NCI-H1694 treated with DMSO at 0.1 percent for 48 hours (cell line): ENCODE data around the gene BSN.
"Not testable (repeated sequence)": the region's sequence is repeated elsewhere in the genome, so short reads cannot be mapped to it uniquely, and the experiment has no call there.

Source experiments
- DNase-seq: peaks from one replicate; lab custom pipeline; 2025; lab: John Stamatoyannopoulos, UW

Gene BSN

DNA sequence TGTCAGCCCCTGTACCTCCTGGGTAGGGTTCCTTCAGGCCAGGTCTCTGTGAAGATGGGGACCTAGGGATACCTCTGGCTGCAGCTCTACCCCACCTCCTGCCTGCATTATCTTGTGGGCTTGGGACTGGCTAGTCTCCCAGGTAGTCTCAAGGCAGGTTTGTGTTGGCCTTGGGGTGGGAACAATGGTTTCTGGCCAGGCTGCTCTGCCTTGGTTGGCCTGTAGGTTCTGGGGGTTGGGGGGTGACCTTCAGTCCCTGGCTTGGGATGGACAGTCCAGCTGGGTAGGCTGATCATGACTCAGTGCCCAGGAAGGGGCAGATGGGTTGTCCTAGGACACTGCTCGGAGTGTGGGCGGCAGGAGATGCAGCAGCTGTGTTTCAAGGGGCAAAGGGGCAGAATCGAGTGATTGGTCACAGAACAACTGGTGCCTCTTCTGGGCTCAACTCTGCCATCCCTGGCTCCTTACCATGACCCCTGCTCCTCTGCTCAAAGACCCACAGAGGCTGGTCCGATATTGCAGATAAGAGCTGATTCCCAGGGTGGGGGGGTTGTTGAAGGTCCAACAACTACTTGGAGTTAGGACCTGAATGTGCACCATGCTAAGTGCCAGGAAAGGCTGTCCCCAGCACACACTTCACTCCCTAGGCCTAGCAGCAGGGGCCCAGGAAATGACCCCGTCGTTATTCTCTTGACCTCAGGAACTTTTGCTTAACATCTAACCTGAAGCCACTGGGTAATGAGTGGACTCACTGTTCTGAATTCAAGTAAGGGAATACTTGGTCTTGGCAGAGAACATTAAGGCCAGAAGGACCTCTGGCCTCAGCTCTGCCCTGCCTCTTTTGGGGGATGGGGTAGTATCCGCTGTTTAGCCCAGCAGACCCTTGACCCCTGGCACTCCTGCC, 18.1 kb upstream of the BSN start:
- no peak for DNase-seq

DNA sequence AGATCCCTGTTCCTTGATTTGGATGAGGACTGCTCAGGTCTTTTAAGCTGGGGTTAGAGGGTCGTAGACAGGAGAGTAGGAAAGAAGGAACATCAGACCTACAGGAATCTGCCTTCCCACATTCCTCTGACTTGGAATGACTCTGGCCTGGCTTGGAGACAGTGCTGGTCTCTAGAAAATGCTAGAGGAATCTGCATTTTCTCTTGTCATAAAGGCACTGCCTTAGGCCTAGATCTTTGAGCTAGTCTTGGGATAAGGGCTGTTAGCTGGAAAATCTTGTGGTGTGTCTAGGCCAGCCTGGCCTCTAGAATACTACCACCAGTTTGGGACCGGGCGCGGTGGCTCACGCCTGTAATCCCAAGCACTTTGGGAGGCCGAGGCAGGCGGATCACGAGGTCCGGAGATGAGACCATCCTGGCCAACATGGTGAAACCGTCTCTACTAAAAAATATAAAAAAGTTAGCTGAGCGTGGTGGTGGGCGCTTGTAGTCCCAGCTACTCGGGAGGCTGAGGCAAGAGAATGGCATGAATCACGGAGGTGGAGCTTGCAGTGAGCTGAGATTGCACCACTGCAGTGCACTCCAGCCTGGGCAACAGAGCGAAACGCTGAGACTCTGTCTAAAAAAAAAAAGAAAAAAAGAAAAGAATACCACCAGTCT, 17.3 kb upstream of the BSN start:
- no peak for DNase-seq

DNA sequence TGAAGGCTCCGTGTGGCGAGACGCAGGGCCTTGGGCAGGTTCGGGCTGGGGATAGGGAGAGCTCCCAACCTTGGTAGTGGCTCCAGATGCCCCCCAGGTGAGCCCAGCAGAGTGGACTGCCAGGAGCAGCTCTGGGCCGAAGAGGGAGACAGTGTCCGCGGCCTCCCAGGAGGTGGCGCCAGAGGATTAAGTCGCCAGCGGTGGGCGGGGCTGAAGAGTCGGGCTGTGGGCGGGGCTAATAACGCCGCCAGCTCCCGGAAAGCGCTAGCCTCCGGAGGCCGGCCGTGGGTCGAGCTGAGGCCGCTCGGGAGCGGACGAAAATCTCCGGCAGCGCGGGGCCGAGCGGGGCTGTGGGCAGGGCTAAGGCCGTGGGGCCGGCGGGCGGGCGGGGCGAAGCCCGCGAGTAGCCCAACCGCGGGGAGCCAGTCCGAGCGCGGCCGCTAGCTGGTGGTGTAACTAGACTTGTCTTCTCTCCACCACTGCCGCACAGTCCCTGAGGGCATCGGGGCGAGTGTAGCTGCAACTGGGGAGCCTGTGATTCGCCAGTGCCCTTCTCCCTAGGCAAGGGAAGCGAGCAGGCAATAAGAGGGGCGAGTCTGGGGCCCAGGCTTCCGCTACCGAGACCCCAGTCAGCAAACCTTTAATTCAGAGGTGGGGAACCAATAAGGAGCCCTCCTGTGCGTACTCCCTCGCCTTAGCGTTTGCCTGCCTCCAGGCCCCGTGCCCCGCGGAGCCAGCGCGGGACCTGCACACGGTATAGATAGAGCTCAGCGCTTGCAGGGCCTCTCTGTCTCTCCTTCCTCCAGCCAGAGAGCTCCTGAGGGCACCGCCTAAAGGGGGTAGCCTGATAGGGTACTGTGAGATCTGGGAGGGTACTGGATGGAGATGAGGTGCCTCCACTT, 14.4 kb upstream of the BSN start:
- peak; percentile 29 for DNase-seq

DNA sequence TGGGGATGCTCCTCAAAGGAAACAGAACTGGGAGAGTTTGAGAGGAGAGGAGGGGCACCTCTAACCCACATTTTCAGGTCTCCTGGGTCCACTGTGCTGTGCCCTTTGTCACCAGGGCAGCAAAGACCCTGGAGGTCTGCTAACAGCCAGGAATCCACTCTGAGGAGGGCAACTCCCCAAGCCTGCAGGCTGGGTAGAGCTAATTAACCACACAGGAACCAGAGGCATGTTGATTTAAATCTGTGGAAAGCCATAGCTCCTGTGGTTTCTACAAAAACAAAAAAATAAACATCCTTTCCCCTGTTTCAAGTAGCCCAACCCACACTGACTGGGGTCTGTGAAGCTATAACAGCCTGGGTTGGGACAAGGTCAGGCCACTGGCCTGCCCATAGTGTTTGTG, 2.2 kb upstream of the BSN start:
- DNase-seq = no peak

DNA sequence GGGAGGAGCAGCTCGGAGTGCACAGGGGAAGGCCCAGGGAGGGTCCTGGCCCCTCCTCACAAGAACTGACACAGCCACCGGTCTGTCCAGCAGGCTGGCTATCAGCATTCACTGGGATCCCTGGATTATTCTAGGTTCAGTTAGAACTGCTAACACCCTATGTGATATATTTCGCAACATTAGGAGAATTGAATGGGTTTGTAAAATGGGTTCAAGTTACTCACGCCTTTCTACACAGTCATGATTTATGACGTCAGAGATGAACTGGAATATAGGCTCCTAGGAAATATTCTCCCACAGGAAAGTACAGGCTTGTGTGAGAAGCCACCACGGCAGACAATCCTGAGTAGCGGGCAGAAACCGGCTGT, 969 bp upstream of the BSN start:
- DNase-seq = no peak

DNA sequence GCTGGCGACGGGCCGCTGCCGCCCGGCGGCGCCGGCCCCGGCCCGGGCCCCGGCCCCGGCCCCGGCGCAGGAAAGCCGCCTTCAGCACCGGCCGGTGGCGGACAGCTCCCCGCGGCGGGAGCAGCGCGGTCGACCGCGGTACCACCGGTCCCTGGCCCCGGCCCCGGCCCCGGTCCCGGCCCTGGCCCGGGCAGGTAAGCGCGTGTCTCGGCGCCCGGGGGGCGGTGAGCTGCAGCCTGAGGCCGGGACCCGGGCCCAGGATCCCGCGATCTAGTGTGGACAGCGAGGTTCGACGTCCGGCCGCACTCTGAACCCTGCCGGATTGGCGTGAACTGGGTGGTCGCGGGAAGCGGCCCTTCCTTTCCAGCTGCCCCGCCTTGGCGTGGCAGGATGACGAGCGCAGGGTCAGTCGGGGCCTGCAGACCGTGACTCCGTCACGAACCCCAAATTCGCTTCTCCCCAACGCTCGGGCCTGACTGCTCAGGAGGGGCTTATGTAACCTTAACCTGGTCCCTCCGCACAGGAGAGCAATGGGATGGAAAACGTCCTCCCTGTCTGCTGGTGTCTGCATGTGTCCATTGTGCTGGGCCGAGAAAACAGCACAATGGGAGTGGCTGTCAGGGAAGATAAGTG, 472 bp downstream of the BSN start:
- no peak for DNase-seq

DNA sequence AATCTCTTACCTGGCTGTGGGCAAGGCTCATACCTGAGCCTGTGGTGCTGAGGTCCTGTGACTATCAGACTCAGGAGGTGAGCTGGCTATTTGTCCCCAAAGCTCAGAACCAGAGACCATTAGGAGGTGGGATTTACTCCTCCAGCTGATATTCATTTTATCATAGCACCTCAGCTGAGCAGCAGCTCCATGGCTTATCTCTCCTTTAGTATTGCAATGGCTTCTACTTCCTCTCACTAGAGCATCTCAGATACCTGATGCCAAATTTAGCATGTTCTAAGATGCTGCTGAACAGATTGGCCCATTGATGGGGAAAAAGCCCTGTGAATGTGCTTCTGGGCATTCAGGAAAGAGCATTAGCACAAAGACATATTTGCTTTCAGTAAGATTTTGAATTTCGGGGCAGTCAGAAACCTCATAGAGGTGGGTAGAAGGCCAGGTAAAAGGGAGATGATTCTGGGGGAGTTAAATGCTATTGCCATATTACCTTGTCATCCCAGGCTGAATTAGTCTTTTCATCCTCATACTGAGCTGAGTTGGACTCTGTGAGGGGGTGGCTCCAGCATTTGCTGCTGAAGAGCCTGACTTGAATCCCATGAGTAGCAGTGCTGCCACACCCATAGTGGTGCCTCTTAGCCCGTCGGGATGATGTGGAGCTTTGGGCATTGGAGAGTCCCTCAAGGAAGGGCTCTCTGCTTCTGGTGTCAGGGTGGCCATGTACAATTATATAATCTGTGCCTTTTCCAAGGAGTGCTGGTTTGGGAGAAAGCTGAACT, 2.4 kb downstream of the BSN start:
- no peak for DNase-seq

DNA sequence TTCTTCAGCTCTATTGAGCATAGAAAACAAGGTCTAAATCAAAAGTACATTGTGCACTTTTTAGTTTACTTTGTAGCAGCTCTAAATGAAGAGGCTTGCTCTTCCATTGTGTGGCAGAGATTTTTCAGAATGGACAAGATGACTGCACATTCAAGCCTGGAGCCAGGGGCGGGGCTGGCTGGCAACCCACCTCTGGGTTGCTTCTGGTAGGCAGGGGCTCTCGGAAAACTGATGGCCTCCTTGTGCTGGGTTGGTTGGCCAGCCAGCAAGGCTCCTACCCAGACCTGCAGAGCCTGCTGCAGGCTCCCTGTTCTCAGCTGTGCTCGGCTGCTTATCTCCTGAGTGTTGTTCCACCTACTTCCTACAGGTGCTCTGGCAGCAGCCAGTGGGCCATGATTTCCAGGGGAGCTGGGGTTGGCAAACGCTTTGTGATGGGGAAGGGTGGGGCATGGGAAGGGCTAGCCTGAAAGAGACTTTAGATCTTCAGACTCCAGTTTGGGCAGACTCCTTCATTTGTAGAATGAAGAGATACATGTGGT, 8.8 kb downstream of the BSN start:
- DNase-seq = no peak

DNA sequence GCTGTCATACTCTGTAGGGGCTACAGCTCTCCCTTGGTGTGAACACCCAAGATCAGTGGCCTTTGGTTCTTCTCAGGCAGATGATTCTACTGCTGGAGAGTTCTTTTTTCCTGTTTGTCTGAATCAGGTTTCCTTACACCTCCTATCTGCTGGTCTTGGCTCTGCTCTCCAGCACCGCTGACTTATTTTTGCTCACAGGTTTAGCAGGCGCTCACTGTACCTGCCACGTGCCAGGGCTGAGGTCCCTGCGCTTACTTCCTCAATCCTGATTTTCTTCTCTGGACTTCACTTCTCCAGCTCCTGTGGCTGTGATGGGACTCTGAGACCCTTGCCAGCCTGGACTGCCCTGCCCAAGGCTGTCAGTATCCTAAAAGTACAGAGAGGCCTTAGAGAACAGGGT, 9.5 kb downstream of the BSN start:
- no peak for DNase-seq

DNA sequence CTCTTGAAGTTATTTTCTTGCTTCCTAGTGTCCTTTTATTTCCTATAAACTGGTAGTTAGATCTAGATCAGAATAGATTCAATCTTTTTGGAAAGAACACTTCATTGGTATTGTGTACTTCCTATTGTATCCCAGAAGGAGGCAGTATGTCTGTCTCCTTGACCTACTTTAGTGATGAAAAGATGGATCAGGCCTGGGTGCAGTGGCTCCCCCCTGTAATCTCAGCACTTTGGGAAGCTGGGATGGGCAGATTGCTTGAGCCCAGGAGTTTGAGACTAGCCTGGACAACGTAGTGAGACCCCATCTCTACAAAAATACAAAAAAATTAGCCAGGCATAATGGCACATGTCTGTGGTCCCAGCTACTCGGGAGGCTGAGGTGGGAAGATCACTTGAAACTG, 12.0 kb downstream of the BSN start:
- no peak for DNase-seq

DNA sequence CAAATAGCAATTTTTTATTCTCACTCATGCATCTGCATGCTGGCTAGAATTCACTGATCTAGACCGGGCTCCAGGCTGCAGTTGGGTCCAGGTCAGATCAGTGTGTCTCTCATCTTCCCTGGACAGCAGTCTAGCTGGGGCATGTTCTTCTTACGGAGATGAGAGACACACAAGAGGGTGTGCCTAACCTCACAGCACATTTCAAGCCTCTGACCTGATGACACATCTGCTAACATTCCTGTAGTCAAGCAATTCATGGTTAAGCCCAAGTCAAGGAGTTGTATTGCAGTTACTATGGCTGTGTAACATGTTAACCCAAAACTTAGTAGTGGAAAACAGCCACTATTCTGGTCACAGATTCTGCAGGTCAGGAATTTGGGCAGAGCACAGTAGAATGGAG, 13.1 kb downstream of the BSN start:
- DNase-seq = no peak

DNA sequence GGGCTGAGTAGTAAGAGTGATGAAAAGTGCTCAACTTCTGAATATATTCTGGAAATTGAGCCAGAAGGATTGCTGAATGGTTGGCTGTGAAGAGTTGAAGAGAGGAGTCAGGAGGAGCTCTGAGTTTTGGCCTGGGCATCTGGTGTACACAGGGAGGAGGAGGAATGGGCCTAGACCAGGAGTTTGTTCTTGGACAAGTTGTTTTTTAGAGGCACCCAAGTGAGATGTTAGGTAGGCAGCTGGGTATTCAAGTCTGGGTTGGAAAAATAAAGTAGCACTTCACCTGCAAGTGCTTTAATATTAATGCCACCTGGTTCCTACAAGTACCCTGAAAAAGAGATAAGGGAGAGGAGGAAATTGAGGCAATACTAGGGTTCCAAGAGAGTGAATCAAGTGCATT, 14.7 kb downstream of the BSN start:
- no peak for DNase-seq

DNA sequence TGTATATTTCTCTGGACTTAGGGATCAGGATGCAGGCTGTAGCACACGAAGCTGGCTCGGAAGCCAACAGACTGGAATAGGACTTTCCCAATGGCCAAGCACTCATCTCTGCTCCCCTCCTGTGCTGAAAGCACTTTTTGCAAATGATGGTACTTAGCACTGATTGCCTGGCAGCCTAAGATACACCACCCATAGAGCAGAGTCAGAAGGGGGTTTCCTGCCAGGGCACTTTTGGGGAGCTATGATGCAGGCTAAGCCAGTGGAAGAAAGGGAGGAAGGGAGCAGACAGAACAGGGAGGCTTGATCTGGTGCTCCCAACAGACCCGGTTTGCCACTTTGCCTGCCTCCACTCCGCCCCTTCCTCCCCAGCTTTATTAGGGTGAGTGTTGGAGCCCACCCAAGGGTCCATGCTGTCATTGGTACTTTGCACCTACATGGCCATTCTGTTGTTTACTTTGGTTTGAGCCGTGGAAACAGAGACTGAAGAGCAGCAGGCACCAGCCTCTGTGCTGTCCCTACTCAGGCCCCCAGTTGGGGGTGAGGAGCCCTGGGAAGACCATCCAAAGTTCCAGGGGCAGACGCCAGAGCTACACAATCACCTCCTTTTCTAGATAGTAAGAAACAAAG, 15.9 kb downstream of the BSN start:
- DNase-seq = no peak

DNA sequence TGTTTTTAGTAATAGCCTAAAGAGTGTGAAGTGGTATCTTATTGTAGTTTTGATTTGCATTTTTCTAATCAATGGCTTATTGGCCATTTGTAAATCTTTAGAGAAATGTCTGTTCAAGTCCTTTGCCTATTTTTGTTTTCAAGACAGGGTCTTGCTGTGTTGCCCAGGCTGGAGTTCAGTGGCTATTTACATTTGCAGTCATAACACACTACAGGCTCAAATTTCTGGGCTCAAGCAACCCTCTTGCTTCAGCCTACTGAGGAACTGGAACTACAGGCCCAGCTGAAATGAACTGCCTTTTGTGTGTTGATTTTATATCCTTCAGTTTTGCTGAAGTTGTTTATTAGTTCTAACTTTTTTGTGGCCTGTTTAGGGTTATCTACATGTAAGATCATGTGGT, 27.9 kb downstream of the BSN start:
- no peak for DNase-seq

DNA sequence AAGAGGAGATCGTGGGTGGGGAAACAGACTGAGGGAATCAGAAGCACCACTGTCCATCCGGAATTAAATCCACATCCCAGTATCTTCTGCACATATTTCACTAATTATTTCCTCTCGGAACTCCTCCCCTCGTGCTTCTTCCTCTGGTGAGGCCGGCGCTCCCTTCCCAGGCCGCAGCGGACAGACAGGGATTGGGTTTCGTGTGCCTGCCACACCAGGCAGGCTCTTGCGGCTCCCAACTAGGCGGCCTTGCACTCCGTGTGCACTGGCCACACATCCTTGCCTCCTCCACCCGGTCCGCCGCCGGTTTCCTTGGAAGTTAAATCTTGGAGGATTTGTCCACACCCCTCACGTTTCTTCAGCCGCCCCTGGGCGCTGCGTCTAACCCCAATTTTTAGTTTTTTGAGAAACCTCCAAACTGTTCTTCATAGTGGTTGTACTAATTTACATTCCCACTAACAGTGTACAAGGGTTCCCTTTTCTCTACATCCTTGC, 31.0 kb downstream of the BSN start:
- not testable (repeated sequence) for DNase-seq

DNA sequence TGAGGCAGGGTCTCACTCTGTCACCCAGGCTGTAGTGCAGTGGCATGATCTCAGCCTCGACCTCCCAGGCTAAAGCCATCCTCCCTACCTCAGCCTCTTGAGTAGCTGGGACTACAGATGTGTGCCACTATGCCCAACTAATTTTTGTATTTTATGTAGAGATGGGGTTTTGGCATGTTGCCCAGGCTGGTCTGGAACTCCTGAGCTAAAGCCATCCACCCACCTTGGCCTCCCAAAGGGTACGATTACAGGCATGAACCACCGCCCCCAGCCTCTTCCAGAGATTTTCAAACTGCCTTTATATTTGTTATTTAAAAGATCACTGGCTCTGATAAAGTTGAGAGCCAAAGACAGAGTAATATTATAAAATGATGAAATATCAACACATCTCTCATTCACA, 37.3 kb downstream of the BSN start:
- no peak for DNase-seq

DNA sequence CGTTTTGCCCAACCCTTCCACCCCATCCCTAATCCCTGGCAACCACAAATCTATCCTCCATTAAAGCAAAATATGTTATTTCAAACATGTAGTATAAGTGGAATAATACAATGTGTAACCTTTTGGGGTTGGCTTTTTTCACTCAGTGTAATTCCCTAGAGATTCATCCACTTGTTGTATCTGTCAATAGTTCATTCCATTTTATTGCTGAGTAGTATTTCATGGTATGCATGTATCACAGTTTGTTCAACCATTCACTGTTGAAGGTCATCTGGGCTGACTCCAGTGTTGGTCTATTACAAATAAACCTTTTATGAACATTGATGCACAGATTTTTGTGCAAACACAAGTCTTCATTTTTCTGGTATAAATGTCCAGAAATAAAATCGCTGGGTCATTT, 38.8 kb downstream of the BSN start:
- no peak for DNase-seq

DNA sequence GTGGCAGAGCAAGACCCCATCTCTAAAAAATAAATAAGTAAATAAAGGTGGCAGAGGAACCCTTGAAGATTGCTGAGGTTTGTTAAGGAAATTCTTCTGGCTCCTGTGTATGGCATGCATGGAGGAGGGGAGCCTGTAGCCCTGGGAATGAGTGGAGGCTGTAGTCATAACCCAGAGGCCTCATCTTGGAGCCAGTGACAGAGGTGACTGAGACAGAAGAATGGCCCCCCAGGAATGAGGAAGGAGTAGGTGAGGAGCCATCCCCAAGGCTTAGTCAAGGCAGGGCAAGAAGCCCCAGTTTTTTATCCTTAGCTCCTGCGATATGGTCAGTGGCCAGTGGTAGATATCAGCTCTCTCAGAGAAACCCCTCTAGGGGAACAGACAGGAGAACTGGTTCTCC, 46.5 kb downstream of the BSN start:
- DNase-seq = no peak

DNA sequence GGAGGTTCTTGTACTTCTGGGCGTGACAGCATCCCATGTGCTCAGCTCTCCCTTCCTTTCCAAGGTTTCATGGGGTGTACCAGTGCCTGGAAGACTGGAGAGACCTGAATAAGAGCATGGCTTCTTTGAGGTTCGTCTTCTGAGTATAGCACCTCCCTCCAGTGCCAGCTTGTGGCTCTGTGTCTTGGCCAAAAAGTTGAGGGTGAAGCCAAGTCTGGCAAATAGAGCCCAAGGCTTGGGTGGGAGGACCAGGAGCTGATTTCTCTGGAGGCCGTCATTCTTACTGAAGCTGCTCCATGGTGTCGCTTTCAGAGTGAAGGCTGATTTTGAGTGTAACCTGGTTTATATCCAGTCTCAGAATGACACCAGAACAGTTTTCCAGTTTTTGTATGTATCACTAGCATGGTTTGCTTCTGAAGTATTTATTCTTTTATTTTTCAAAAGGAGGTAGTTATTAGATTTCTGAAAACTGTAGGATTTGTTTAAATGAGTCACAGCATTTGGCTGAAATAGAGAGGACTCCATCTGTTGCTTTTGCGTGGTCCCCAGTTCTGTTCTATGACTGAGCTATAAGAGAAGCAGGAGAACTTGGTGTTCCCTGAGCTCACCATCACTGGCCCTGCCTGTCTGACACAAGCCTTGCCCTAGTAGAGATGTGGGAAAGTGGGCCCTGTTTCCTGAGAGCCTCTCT, 47.2 kb downstream of the BSN start:
- no peak for DNase-seq

DNA sequence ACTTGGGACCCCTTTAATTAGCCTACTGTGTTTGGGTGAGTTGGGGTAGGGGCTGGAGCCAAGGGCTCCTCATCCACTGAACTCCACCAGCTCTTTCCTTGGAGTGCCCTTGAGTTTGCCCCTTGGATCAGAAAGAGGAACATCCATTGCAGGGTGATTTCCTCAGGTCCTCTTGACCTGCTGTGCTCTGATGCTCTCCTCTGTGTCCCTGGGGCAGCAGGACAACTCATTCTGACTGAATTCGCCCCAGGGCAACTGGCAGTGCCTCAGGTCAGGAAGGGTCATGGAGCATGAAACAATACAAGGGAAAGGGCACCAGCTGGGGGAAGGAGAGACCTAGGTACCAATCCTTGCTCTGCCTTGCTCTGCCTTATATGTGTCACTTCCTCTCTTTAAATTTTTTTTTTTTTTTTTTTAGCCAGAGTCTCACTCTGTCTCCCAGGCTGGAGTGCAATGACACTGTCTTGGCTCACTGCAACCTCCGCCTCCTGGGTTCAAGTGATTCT, 47.8 kb downstream of the BSN start:
- DNase-seq = no peak
